ENCODE data around the gene EMB. TPM values are rescaled to one million over a fixed set of nuclear protein-coding genes. Genes with fewer than 3 reads are reported as not detected.
"Not testable (repeated sequence)": the region's sequence is repeated elsewhere in the genome, so short reads cannot be mapped to it uniquely, and the experiment has no call there.

The EMB gene
- 35.3 TPM for total RNA-seq
- long read RNA-seq, full-length matches to known transcripts: 16 of 17 reads
- long read RNA-seq, partial matches to known transcripts: 0 of 17 reads
- long read RNA-seq, other reads (novel, unspliced or antisense): 1 of 17 reads

DNA sequence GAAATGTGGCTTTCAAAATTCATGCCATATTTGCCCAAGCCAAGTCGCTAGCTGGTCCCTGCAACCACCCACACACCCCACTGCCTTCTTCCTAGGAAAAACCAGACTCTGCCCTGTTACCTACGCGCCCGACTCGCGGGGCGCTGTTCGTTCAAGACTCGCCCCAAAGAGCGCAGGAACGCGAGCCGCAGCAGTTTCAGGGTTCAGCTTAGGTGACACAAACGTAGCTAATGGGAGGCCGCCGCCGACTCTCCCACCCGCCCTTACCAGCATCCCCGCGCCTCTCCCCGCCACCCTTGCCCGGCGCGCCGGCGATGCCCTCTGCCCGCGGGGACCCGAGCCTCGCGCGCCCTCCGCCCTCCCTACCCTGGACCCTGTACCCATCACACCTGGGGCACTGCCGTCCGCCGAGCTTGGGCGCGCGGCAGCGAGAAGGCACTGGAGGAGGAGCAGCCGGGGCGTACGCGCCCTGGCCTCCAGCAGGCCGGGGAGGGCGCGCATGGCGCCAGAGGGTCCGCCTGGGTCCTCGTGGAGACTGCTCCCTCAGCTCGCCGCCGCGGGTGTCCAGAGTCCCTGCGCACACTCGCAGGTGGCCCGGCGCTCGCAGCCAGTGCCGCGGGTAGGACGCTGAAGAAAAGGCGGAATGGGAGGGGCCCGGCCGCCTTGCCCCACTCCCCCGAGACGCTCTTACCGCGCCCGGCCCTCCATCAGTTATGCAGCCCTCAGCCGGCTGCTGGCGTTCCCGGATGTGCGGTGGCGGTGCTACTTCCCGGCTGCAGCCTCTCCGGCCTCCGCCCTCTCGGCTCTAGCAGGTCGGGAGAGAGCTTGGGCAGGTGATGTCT lies at the start of gene EMB:
Gene EMB (minus strand): TSS at position 638 of the 842 bp plus-strand sequence. CDS start 137 bp downstream, at position 501.
- H3K27me3 ChIP-seq: peaks cover 8% of the 10 kb centered on the region
- peak; percentile 89 for DNase-seq
- intact Hi-C loops (cut with DNase I): no loop called here
- peak; percentile 94 for ATAC-seq
- peaks cover 6% of the 10 kb centered on the region for H3K4me1 ChIP-seq
- no peaks in the 10 kb centered on the region for H3K36me3 ChIP-seq
- H3K27ac ChIP-seq: peak within 1 kb of the TSS; percentile 78
- peak within 1 kb of the TSS; percentile 60 for H3K4me3 ChIP-seq
- TF ChIP-seq, protein P1, sequence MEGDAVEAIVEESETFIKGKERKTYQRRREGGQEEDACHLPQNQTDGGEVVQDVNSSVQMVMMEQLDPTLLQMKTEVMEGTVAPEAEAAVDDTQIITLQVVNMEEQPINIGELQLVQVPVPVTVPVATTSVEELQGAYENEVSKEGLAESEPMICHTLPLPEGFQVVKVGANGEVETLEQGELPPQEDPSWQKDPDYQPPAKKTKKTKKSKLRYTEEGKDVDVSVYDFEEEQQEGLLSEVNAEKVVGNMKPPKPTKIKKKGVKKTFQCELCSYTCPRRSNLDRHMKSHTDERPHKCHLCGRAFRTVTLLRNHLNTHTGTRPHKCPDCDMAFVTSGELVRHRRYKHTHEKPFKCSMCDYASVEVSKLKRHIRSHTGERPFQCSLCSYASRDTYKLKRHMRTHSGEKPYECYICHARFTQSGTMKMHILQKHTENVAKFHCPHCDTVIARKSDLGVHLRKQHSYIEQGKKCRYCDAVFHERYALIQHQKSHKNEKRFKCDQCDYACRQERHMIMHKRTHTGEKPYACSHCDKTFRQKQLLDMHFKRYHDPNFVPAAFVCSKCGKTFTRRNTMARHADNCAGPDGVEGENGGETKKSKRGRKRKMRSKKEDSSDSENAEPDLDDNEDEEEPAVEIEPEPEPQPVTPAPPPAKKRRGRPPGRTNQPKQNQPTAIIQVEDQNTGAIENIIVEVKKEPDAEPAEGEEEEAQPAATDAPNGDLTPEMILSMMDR (IDR thresholded peaks at IDR 0.05): peak; percentile 26
- no peaks in the 10 kb centered on the region for H3K9me3 ChIP-seq

- H3K4me1 ChIP-seq; H3K4me3 ChIP-seq; H3K36me3 ChIP-seq; ATAC-seq; intact Hi-C loops (cut with DNase I); DNase-seq; H3K9me3 ChIP-seq; H3K27me3 ChIP-seq; H3K27ac ChIP-seq: not testable (repeated sequence)
Observed at GRCh38 chr5:50489491-50489890, 48.4 kb upstream of the EMB start.

GRCh38 chr5:50478790-50479189 lies 37.7 kb upstream of the EMB start:
- intact Hi-C loops (cut with DNase I); ATAC-seq; H3K27ac ChIP-seq; H3K4me1 ChIP-seq; H3K36me3 ChIP-seq; H3K27me3 ChIP-seq; DNase-seq; H3K4me3 ChIP-seq; H3K9me3 ChIP-seq: not testable (repeated sequence)

DNA sequence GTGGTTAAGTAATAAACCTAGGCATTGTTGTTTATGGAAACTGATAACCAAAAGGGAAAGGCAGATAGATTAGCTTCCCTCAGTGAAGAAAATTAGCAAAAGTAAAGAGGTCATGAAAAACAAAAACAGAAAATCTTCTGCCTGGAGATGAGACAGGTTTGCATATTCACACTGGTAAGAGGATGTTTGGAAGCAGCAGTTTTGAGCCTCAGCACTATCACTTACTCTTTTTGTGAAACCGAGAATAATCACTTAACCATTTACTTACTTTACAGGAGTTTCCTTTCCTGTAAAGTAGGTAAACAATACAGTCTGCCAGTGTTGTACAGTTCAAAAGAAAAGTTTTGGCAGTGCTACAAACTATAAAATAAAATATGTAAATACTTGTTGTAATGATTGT lies 35.5 kb upstream of the EMB start:
- Histone ChIP-seq H3K4me1 (no peaks in the 10 kb centered on the region), H3K9me3 (no peaks in the 10 kb centered on the region), H3K4me3 (no peak overlapping the region), H3K27me3 (no peaks in the 10 kb centered on the region), H3K27ac (no peak overlapping the region), H3K36me3 (no peaks in the 10 kb centered on the region)
- TF ChIP-seq, protein P1 (IDR thresholded peaks at IDR 0.05): no peak
- DNase-seq (no peak), ATAC-seq (no peak)
- intact Hi-C loops (cut with DNase I): no loop called here

DNA sequence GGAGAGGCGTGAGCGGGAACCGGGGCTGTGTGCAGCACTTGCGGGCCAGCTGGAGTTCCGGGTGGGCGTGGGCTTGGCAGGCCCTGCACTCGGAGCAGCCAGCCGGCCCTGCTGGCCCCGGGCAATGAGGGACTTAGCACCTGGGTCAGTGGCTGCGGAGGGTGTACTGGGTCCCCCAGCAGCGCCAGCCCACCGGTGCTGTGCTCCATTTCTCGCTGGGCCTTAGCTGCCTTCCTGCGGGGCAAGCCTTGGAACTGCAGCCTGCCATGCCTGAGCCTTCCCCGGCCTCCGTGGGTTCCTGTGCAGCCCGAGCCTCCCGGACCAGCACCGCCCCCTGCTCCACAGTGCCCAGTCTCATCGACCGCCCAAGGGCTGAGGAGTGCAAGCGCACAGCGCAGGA lies 23.9 kb upstream of the EMB start:
- H3K27me3 ChIP-seq; ATAC-seq; H3K36me3 ChIP-seq; intact Hi-C loops (cut with DNase I); H3K4me1 ChIP-seq; H3K9me3 ChIP-seq; H3K4me3 ChIP-seq; H3K27ac ChIP-seq; DNase-seq: not testable (repeated sequence)

DNA sequence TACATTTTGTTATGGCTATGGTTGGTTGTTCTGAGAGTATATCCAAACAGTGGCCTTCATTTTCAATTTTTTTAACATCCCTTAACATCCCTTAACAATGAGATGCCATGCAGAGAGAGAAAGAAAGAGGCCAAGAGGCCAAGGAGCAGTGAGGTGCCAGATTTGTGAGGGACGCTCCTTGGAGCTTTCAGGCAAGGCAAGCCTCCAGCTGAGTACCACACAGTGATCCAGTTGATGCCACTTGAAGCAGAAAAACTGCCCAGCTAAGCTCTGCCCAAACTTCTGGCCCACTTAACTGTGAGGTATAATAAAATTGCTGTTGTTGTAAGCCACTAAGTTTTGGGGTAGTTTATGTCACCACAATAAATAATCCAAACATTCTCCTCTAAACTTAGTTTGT lies 22.6 kb upstream of the EMB start:
- peaks cover 3% of the 10 kb centered on the region for H3K9me3 ChIP-seq
- ATAC-seq: no peak
- H3K4me3 ChIP-seq: no peak overlapping the region
- H3K36me3 ChIP-seq: no peaks in the 10 kb centered on the region
- H3K27me3 ChIP-seq: no peaks in the 10 kb centered on the region
- intact Hi-C loops (cut with DNase I): no loop called here
- no peaks in the 10 kb centered on the region for H3K4me1 ChIP-seq
- TF ChIP-seq, protein P1 (IDR thresholded peaks at IDR 0.05): no peak
- no peak for DNase-seq
- no peak overlapping the region for H3K27ac ChIP-seq

DNA sequence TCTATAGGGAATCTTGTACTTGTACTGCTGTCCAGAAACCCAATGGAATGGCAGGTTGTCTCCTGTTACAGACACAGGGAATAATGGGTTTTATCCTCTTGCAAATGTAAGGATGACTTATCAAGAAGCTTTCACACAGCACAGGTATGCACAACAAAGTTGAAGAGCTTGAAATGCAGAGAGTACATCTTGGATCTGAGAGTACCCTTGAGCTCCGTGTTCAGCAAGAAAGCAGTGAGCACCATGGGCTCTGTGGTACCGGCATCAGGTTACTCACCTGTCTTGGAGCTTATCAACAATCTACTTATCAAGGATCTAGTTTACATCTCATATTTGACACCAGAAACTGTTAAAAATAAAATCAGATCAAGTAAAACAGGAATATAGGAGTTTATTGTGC lies 22.0 kb upstream of the EMB start:
- H3K27ac ChIP-seq: no peak overlapping the region
- no peak overlapping the region for H3K4me3 ChIP-seq
- peaks cover 3% of the 10 kb centered on the region for H3K9me3 ChIP-seq
- no peaks in the 10 kb centered on the region for H3K36me3 ChIP-seq
- ATAC-seq (peak; percentile 64), DNase-seq (no peak)
- no peaks in the 10 kb centered on the region for H3K4me1 ChIP-seq
- TF ChIP-seq, protein P1 (IDR thresholded peaks at IDR 0.05): no peak
- no peaks in the 10 kb centered on the region for H3K27me3 ChIP-seq
- intact Hi-C loops (cut with DNase I): no loop called here

DNA sequence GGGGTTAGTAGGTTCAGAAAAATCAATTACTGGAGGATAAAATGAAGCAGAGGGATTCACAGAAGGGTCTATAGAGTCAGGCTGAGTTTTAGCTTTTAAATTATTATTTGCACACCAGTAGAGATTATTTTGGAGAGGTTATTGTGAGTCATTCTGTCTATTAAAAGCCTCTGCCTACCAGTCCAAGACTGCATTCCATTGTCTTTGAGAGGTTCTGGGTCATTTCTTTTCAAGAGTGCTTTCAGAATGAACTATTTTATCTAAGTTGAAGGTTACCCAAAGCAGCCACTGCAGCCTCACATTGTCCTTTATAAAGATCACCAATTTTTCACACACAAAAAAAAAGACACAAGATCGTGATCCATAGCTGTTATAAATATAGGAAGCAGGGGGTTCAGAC lies 21.5 kb upstream of the EMB start:
- H3K36me3 ChIP-seq; H3K27ac ChIP-seq; DNase-seq; H3K4me1 ChIP-seq; intact Hi-C loops (cut with DNase I); H3K4me3 ChIP-seq; H3K27me3 ChIP-seq; H3K9me3 ChIP-seq: not testable (repeated sequence)
- ATAC-seq: peak; percentile 66

GRCh38 chr5:50458372-50458771 lies 17.3 kb upstream of the EMB start:
- ATAC-seq; H3K4me1 ChIP-seq; H3K9me3 ChIP-seq; DNase-seq; H3K27ac ChIP-seq; H3K4me3 ChIP-seq; intact Hi-C loops (cut with DNase I); H3K27me3 ChIP-seq; H3K36me3 ChIP-seq: not testable (repeated sequence)

- H3K27ac ChIP-seq; ATAC-seq; H3K4me1 ChIP-seq; H3K4me3 ChIP-seq; intact Hi-C loops (cut with DNase I); H3K9me3 ChIP-seq; H3K36me3 ChIP-seq; H3K27me3 ChIP-seq; DNase-seq: not testable (repeated sequence)
Observed at GRCh38 chr5:50449241-50449640, 8.2 kb upstream of the EMB start.

All from upper lobe of right lung (tissue), 1 donor.